ENCODE results near the gene TTC9.

The TTC9 gene

DNA sequence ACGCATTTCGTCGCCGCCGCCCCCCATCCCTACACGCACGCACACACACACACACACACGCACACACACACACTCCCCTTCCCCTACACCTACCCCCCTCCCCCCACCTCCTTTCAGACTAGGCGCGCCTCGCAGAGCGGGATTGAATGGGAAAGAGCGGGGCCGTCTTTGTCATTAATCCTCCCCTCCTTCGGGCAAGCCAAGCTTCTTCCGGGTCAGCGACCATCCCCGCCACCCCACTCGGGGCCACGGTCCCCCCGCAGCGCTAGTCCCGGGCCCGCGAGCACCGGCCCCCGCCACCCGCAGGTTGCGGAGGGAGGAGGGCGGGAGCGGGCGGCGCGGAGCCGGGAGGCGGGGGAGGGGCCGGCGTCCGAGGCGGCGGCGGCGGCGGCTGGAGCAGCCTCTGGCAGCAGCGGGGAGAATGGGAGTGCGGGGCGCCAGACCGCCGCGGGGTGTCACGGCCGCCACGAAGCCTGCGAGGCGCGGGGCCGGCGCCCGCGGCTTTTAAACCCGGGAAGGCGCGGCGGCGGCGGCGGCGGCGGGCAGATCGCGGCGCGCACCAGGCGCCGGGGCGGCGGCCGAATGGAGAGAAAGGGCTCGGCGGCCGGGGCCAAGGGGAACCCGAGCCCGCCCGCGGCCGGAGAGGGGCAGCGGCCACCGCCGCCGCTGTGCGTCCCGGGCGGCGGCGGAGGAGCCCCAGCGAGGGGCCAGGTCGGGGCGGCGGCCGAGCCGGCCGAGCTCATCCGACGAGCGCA lies at the start of gene TTC9:
TSS of gene TTC9 (plus strand) at position 369 of the 755 bp plus-strand sequence. CDS start at position 583, 214 bp downstream.
- DNase-seq (ENCODE audit: low read depth) = no peak

- DNase-seq (ENCODE audit: low read depth) = no peak
These were observed 47.3 kb upstream of the TTC9 start for GRCh38 chr14:70594461-70594860.

- DNase-seq (ENCODE audit: low read depth) = no peak
These were observed 46.1 kb upstream of the TTC9 start for GRCh38 chr14:70595443-70596185.

GRCh38 chr14:70597731-70598130 lies 44.0 kb upstream of the TTC9 start:
- no peak for DNase-seq (ENCODE audit: low read depth)

GRCh38 chr14:70599345-70599744 lies 42.4 kb upstream of the TTC9 start:
- DNase-seq (ENCODE audit: low read depth) = no peak

DNA sequence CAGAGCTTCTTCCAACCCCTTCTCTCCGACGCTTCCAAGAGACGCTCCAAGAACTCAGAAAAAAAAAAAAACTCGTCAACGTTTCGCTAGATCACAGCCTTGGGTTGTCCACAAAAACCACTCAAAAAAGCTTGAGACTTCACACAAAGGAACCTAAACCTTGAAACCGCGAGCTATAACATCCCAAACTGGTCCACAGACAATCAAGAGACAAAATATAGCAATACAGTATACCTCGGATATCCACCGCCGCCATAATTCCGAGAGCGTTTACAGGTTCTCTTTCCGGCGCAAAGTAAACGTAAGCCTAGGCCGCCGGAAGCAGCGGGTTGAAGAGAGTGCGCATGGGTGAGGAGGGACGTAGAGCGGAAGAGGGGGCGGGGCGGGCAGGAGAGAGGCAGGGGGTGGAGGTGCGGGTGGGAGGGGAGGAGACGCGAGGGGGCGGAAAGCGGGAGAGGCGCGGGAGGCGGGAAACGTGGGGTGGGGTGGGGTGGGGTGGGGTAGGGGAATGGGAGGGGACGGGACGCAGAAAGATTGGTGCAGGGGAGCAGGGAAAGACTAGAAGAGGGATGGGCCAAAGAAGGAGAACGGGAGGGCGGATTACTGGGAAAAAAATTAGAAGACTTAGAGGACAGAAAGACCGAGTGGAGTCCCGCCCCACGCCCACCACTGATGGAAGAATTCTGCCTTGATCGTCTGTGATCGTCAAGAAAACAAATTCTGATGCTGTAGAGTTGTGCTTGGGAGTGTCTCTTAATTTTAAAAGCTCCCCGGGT lies 41.1 kb upstream of the TTC9 start, which contains the start of gene MED6:
TSS of gene MED6 (minus strand) at position 274 of the 776 bp plus-strand sequence. CDS start at position 256, 18 bp downstream.
- peak; percentile 88 for DNase-seq (ENCODE audit: low read depth)

DNA sequence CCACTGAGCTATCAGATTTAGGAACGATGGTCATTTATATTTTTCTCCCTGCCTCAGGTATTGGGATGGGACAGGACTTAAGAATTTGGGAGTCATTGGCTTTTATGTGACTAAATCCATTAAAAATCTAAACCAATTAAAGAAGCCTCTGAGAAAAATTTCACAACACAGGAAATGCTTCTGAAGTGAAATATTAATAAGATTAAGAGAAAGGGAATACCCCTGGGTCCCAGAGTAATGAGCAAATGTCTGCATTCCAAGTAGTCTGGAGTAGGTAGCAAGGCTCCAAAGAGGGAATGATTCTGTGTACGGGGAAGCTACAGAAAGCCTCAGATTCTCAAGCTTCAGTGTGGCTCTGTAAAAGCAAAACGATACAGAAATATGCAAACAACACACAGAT lies 40.6 kb upstream of the TTC9 start:
- DNase-seq (ENCODE audit: low read depth) = no peak

DNA sequence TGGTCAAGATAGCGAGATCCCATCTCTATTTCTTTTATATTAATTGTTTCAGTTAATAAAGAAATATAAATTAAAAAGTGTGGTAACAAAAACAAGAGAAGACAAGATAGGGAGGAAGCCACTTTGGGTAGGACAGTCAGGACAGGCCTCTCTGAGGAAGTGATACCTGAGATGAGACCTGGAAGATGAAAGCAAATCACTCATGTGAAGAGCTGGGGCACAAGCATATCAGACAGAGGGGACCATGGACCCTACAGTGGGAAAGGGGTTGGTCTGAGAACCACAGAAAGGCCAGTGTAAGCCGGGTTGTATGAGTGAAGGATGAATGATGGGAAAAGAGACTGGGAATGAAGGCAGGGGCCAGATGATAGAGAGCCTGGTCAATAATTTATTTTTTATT lies 39.5 kb upstream of the TTC9 start:
- DNase-seq (ENCODE audit: low read depth) = no peak

DNA sequence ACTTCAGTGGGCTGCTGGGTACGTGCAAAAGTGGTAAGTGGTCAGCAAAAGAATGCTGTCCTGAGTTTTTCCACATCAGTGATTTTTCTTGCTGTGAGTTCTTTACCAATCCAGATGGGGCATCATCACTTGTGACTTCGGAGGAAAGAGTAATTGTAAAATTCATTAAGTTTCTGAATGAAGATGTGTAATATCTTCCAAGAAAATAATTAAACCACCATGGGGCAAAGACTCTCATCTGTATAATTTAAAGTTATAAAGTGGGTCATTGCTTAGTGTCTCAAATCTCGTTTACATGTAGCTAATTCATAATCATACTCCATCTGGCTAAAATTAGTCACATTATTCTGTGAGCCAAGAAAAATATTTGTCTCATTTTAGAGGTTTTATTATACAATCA lies 30.5 kb upstream of the TTC9 start:
- no peak for DNase-seq (ENCODE audit: low read depth)

DNA sequence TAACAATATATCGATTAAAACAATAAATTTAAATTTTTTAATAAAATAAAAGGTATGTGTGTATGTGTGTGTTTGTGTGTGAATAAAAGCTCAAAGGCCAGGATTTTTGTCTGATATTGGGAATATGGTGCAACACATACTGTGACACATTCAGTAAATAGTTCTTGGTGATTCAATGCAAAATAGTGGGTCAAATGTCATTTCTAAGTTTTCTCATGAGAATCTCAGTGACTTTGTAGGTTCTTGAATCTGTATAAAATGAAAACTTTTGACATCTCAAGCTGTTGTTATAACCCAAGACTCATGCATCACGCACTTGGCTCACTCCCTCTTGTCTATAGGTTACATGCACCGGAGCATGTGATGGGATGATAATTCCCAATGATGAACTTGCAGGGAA lies 25.1 kb upstream of the TTC9 start:
- no peak for DNase-seq (ENCODE audit: low read depth)

DNA sequence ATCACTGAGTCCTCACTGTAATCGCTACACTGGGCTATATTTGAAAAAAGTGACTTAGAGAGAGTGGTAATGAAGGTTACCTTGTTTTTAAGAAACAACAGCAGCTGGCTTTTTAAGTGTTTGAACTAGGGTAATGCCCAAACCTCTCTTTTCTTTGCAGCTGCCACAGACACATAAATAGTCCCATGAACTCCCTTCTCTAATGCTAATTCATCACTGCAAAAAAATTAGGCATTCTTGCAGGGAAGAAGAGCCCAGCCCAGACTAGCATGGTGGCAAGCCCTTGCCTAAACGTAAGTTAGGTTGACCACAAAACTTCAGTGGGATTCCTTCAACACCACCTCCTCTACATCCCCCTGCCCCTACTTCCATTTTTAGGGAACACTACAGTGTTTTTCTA lies 23.4 kb upstream of the TTC9 start:
- DNase-seq (ENCODE audit: low read depth) = no peak

DNA sequence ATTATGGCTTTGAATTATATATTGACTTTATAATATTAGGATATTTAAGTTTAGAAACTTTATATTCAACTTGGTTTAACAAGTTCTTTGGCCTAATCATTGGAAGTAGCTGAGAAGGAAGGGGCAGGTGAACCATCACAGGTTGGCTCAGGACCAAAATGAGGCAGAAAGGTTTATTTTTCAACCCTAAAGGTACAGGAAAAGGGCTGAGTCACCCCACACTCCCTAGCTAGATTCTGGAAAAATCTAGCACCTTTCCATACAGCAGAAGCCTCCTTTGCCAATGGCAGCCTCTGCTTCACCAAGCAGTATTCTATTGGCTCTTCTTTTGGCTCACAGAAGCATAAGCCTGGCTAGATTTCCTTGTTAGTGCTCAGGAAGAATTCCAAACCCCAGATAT lies 22.0 kb upstream of the TTC9 start:
- DNase-seq (ENCODE audit: low read depth) = no peak

DNA sequence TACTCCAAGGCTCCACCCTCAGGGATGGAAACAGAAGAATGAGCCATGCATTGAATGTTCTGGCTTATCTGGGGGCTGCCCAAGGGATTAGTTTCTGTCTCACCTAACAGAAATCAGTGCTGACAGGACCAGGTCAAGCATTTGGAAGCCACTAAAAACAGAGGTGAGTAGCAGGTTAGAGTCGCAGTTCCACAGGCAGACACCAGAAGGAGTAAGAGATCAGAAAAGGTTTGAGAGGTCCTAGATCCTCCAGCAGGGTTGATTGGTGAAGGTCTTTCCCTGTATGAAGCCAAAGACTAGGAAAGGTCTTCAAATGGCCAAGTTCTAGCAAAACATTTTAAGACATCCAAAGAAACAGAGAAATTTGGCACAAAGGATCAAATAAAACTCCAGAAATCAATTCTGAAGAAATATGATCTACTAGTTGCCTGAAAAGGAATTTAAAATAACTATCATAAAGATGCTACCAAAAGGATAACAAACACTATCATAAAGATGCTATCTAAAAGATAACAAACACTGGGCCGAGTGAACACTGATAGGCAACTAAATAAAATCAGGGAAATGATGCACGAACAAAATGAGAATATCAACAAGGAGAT lies 19.5 kb upstream of the TTC9 start:
- peak; percentile 30 for DNase-seq (ENCODE audit: low read depth)

DNA sequence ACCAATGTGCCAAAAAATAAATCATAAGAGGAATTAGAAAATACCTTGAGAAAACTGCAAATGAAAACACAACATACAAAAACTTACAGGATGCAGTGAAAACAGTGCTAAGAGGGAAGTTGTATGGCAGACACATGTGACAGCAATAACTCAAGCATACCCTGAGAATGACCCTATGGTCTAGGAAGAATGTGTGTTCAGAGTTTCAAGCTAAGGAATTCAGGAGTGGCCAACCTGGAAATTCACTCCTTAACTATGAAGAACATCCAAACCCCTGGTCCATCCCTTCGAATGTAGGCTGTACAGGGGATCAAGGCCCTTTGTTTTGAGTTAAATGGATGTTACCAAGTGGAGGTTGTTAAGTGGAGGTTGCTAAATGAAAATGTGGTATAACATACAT lies 16.7 kb upstream of the TTC9 start:
- DNase-seq (ENCODE audit: low read depth) = no peak

- DNase-seq (ENCODE audit: low read depth) = no peak
These were observed 9.8 kb upstream of the TTC9 start for GRCh38 chr14:70631948-70632347.

- no peak for DNase-seq (ENCODE audit: low read depth)
These were observed 5.6 kb upstream of the TTC9 start for GRCh38 chr14:70635971-70636595.

DNA sequence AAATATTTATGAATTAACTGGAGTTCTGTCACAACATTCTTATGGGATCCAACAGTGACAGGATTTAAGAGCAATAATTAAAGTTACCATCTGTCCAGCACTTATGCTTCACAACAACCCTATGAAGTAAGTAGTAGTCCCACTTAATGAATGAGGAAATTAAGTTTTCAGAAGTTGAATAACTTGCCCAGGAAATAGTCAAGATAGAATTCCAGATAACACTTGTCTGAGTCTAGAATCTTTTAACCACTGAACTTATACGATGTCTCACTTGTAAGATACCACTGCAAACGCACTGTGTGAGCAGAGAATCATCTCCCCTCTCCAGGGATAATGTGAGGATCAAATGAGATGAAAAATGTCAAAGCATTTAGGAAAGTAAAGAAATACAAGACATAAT lies 3.3 kb upstream of the TTC9 start:
- DNase-seq (ENCODE audit: low read depth) = no peak

DNA sequence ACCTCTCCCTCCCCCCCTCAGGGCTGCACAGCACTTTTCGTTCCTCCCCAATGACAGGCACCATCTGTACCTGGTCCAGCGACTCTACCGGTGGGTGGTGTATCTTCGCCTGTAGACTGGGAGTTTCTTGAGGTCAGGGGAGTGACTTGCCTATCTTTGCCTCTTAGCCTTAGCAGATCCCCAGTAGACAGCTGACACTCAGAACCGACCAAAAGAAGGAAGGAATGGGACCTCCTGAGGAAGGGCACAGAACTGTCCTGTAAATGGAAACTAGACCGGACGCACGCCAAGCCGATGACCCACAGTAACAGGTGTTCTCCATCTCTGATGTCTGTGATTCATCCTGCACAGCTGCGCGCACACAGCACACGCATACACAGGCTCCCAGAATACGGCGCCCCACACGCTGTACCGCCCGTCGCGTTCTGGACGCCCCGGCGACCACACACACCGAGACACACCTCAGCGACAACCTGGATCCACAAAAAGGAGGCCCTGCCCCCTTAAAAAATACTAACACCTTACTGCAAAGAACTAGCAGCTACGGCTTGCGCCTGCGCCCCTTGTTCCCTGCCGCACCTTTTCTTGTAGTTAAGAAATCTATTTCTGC lies 673 bp upstream of the TTC9 start:
- DNase-seq (ENCODE audit: low read depth) = no peak

DNA sequence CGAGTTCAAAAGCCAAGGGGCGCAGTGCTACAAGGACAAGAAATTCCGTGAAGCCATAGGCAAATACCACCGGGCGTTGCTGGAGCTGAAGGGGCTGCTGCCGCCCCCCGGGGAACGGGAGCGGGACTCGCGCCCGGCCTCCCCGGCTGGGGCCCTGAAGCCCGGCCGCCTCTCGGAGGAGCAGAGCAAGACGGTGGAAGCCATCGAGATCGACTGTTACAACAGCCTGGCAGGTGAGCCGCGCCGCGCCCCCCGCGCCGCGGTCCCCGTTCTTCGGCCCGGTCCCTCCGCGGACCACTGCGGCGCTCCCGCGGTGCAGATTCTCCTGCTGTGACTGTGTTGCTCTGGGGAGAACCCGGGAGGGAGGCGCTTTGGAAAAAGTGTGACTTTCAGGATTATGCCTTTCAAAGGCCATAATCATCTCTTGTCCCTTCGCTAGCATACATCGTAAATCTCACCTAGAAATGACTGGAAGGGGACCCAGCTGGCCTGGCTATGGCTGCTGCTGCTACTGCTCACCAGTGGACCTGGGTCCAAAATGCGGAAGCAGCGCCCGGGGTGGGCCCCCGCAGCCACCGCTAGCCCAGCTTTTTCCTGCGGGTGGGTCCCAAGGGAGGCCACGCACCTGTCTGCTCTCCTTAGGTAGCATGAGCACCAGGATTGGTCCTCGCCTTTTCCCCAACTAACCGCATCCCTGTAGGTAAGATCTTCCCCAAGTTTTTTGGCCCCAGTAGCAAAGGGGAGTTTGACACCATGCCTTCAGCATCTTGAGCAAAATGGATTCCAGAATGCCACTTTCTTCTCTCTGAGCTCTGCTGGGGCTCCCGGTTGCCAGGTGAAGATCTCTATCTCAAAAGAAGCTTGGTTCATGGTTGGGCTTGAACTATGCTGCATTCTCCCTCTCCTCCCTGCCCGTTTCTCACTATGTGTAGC lies 853 bp downstream of the TTC9 start:
- no peak for DNase-seq (ENCODE audit: low read depth)

GRCh38 chr14:70643967-70644366 lies 2.3 kb downstream of the TTC9 start:
- DNase-seq (ENCODE audit: low read depth) = no peak

Data from stimulated activated CD8-positive, alpha-beta memory T cell treated with anti-CD3 and anti-CD28 coated beads, Interleukin-12 subunit alpha, Interleukin-12 subunit beta, amount 100 ng/mL, for 1 hour (primary cell).